Gastrocnemius medialis (tissue), 4 donors: ENCODE results near the gene KMO. TPM values are rescaled to one million over a fixed set of nuclear protein-coding genes. Genes with fewer than 3 reads are reported as not detected.

Experiments used
- ATAC-seq, 2 donors: fragments of 150-250 bp; one replicate each; pipeline ENCODE4 v1.9.1; 2016
- DNase-seq, 2 donors: peaks; one replicate each; pipeline ENCODE4 v3.0.0-alpha.2; 2019
- H3K27ac ChIP-seq, 4 donors: fragments of 200-600 bp; sonication (generic); 1 replicate in 1 of 4; 2 replicates in 3 of 4; pipeline ENCODE4 v1.5.1; 2016 to 2018; ENCODE audit warnings: mild to moderate bottlenecking in 2 of 4, moderate library complexity in 1 of 4
- H3K27me3 ChIP-seq, 3 donors: fragments of 200-600 bp; sonication (generic) in 2 of 3; 1 replicate in 1 of 3; 2 replicates in 2 of 3; pipeline versions ENCODE4 v1.5.1 to v1.6.0; 2016 to 2019; ENCODE audit warnings: mild to moderate bottlenecking in 1 of 3, moderate library complexity in 1 of 3
- H3K36me3 ChIP-seq, 2 donors: fragments of 200-600 bp; sonication (generic) in 1 of 2; one replicate each; pipeline ENCODE4 v1.5.1; 2017 to 2018
- H3K4me1 ChIP-seq, 2 donors: fragments of 200-600 bp; sonication (generic) in 1 of 2; one replicate each; pipeline ENCODE4 v1.5.1; 2016 to 2017; ENCODE audit warnings: mild to moderate bottlenecking in 2 of 2
- H3K4me3 ChIP-seq, 4 donors: fragments of 200-600 bp; sonication (generic) in 3 of 4; 1 replicate in 1 of 4; 2 replicates in 3 of 4; pipeline ENCODE4 v1.5.1; 2016 to 2019; ENCODE audit warnings: mild to moderate bottlenecking in 2 of 4
- H3K9me3 ChIP-seq, 3 donors: fragments of 200-600 bp; sonication (generic) in 2 of 3; 1 replicate in 1 of 3; 2 replicates in 2 of 3; pipeline ENCODE4 v1.5.1; 2016 to 2019
- CTCF ChIP-seq, 5 experiments: fragments of 450-650 bp in 3 of 5; fragments of 200-600 bp in 2 of 5; sonication (generic) in 2 of 5; IDR thresholded peaks in 4 of 5; conservative IDR thresholded peaks in 1 of 5; 1 replicate in 4 of 5; 2 replicates in 1 of 5; pipeline ENCODE4 v1.5.1; 2016 to 2019; ENCODE audit warnings: antibody characterized with exemption in 5 of 5, mild to moderate bottlenecking in 3 of 5, moderate library complexity in 3 of 5
- POLR2A ChIP-seq, 2 donors: fragments of 450-650 bp; IDR thresholded peaks; one replicate each; pipeline ENCODE4 v1.6.1; 2017; ENCODE audit warnings: antibody characterized with exemption in 2 of 2, mild to moderate bottlenecking in 2 of 2, moderate library complexity in 2 of 2
- in situ Hi-C, 4 donors: fragments of 200-750 bp; cut with MboI; loops; one replicate each; pipeline versions ENCODE4 v1.15.0 to v1.8.0; 2017; ENCODE audit warnings: low sequenced_read_pairs in 4 of 4
- intact Hi-C: fragments of 100-400 bp; cut with DNase I; formaldehyde crosslinking; loops from one replicate; pipeline ENCODE4 v1.15.1; 2023; ENCODE audit warnings: low total_unique reads
- total RNA-seq, 4 donors: library from RNA; depleted of rRNA; stranded (reverse); fragments of >200 nt; gene quantifications; one replicate each; pipeline versions ENCODE4 v1.1.0 to v1.2.3, GENCODE V29; 2016

The KMO gene
- total RNA-seq, 4 donors from 2014 or later, result 0.16 TPM; not detected in 3

GRCh38 chr1:241631674-241632073 is 99.5 kb downstream of the KMO start:
- ATAC-seq (no peak), DNase-seq (no peak)
- H3K4me3 ChIP-seq, result no peak overlapping the region
- in situ Hi-C loops (loop anchor here in 3 of 4 donors (10.0 to 25.0 kb wide), 2 partner anchors 107 to 206 kb away; partner anchors contain the start of gene EXO1 (in 2 of the 3)), intact Hi-C loops (no loop called here)
- H3K27ac ChIP-seq, result no peak overlapping the region
- no peaks in the 10 kb centered on the region for H3K27me3 ChIP-seq
- TF ChIP-seq POLR2A (IDR thresholded peaks at IDR 0.05) (no peak), CTCF (IDR thresholded peaks at IDR 0.05 in 4 of 5, conservative IDR thresholded peaks at IDR 0.05 in 1 of 5) (no peak)
- no peaks in the 10 kb centered on the region for H3K36me3 ChIP-seq
- peaks cover 5% of the 10 kb centered on the region in 2 donors for H3K4me1 ChIP-seq
- no peaks in the 10 kb centered on the region for H3K9me3 ChIP-seq

- no peak for ATAC-seq
- no peak overlapping the region for H3K27ac ChIP-seq
- H3K9me3 ChIP-seq, result no peaks in the 10 kb centered on the region
- TF ChIP-seq CTCF (IDR thresholded peaks at IDR 0.05 in 4 of 5, conservative IDR thresholded peaks at IDR 0.05 in 1 of 5) (no peak), POLR2A (IDR thresholded peaks at IDR 0.05) (no peak)
- DNase-seq, result no peak
- no peak overlapping the region for H3K4me3 ChIP-seq
- no peaks in the 10 kb centered on the region for H3K27me3 ChIP-seq
- no peaks in the 10 kb centered on the region for H3K36me3 ChIP-seq
- H3K4me1 ChIP-seq, result peaks cover 1 to 7% of the 10 kb centered on the region in 2 donors
- in situ Hi-C loops (loop anchor here in 3 of 4 donors (10.0 to 25.0 kb wide), 2 partner anchors 108 to 204 kb away; partner anchors contain the start of gene EXO1 (in 2 of the 3)), intact Hi-C loops (no loop called here)
These were observed 100.8 kb downstream of the KMO start for GRCh38 chr1:241632987-241633386.

- intact Hi-C loops (no loop called here), in situ Hi-C loops (loop anchor here in 3 of 4 donors (10.0 to 25.0 kb wide), 2 partner anchors 111 to 202 kb away; partner anchors contain the start of gene EXO1 (in 2 of the 3))
- H3K27ac ChIP-seq, result no peak overlapping the region
- no peak overlapping the region for H3K4me3 ChIP-seq
- peaks cover 11 to 21% of the 10 kb centered on the region in 2 donors for H3K4me1 ChIP-seq
- no peak for ATAC-seq
- H3K9me3 ChIP-seq, result no peaks in the 10 kb centered on the region
- no peaks in the 10 kb centered on the region for H3K36me3 ChIP-seq
- DNase-seq, result no peak
- no peaks in the 10 kb centered on the region for H3K27me3 ChIP-seq
- no peak for TF ChIP-seq POLR2A (IDR thresholded peaks at IDR 0.05)
- TF ChIP-seq CTCF (IDR thresholded peaks at IDR 0.05 in 4 of 5, conservative IDR thresholded peaks at IDR 0.05 in 1 of 5), result no peak
These were observed 103.5 kb downstream of the KMO start for GRCh38 chr1:241635556-241636152.

GRCh38 chr1:241636291-241636690 is 104.1 kb downstream of the KMO start:
- H3K36me3 ChIP-seq, result no peaks in the 10 kb centered on the region
- TF ChIP-seq CTCF (IDR thresholded peaks at IDR 0.05 in 4 of 5, conservative IDR thresholded peaks at IDR 0.05 in 1 of 5) (no peak), POLR2A (IDR thresholded peaks at IDR 0.05) (no peak)
- H3K4me3 ChIP-seq, result no peak overlapping the region
- no peak overlapping the region for H3K27ac ChIP-seq
- DNase-seq (no peak), ATAC-seq (no peak)
- intact Hi-C loops (no loop called here), in situ Hi-C loops (loop anchor here in 3 of 4 donors (10.0 to 25.0 kb wide), 2 partner anchors 111 to 201 kb away; partner anchors contain the start of gene EXO1 (in 2 of the 3))
- no peaks in the 10 kb centered on the region for H3K27me3 ChIP-seq
- peaks cover 11 to 23% of the 10 kb centered on the region in 2 donors for H3K4me1 ChIP-seq
- H3K9me3 ChIP-seq, result no peaks in the 10 kb centered on the region
